H1 (cell line): ENCODE measurements around the gene LRBA. TPM values are rescaled to one million over a fixed set of nuclear protein-coding genes. Genes with fewer than 3 reads are reported as not detected.

Experiments
- CTCF ChIA-PET: fragments of 300-600 bp; sonication (Branson Sonifier 250); formaldehyde crosslinking; loops from one replicate; lab custom pipeline; 2021; ENCODE audit not compliant: partially characterized antibody; lab: Charles Lee
- POLR2A ChIA-PET: fragments of 300-600 bp; sonication (Branson Sonifier 250); formaldehyde crosslinking; loops from one replicate; lab custom pipeline; 2021; ENCODE audit warnings: inconsistent platforms; ENCODE audit not compliant: partially characterized antibody; lab: Charles Lee
- DNase-seq, 2 experiments: peaks; one replicate each; pipeline versions ENCODE4 v3.0.0 to v3.0.0-alpha.2; 2010 to 2022; ENCODE audit warnings: low spot score in 2 of 2, low read depth in 1 of 2, mixed read lengths in 1 of 2
- FAIRE-seq: peaks from 2 replicates; lab custom pipeline; 2011; peaks lifted over from hg19 to GRCh38; lab: Jason Lieb, UNC
- H2AFZ ChIP-seq: 2 replicates; pipeline ENCODE4 v1.8.1; 2012; ENCODE audit warnings: low read length, inconsistent platforms
- H2AK5ac ChIP-seq: 2 replicates; pipeline ENCODE4 v1.6.1; 2013; ENCODE audit warnings: low read depth, low read length
- H2BK120ac ChIP-seq: replicated peaks from 2 replicates; pipeline ENCODE3; 2013; ENCODE audit warnings: low read depth, low read length, inconsistent platforms
- H2BK12ac ChIP-seq: 2 replicates; pipeline ENCODE4 v1.6.1; 2013; ENCODE audit warnings: low read depth, low read length
- H2BK15ac ChIP-seq: 2 replicates; pipeline ENCODE4 v1.6.1; 2013; ENCODE audit warnings: low read length
- H2BK20ac ChIP-seq: 2 replicates; pipeline ENCODE4 v1.6.1; 2013; ENCODE audit warnings: low read length
- H2BK5ac ChIP-seq: 2 replicates; pipeline ENCODE4 v1.6.1; 2013; ENCODE audit warnings: low read depth, low read length
- H3K14ac ChIP-seq: 2 replicates; pipeline ENCODE4 v1.6.1; 2013; ENCODE audit warnings: inconsistent platforms; ENCODE audit not compliant: insufficient read length
- H3K18ac ChIP-seq: 2 replicates; pipeline ENCODE4 v1.6.1; 2013; ENCODE audit warnings: low read length; ENCODE audit errors: extremely low read depth
- H3K23ac ChIP-seq: 2 replicates; pipeline ENCODE4 v1.6.1; 2013; ENCODE audit warnings: inconsistent platforms; ENCODE audit not compliant: insufficient read length
- H3K23me2 ChIP-seq: 2 replicates; pipeline ENCODE4 v1.6.1; 2013; ENCODE audit warnings: low read depth, low read length
- H3K27ac ChIP-seq: 2 replicates; pipeline ENCODE4 v1.6.1; 2011; ENCODE audit warnings: low read depth, low read length, inconsistent platforms
- H3K27me3 ChIP-seq, 4 experiments: replicated peaks in 1 of 4; 1 replicate in 1 of 4; 2 replicates in 3 of 4; pipeline versions ENCODE4 v1.6.1 to v1.8.1; 2011 to 2013; ENCODE audit warnings: low read length in 3 of 4, mild to moderate bottlenecking in 3 of 4, inconsistent platforms in 2 of 4, mixed read lengths in 2 of 4, moderate library complexity in 1 of 4; ENCODE audit not compliant: control insufficient read depth in 3 of 4, insufficient read depth in 3 of 4; ENCODE audit errors: extremely low read depth in 1 of 4
- H3K36me3 ChIP-seq, 4 experiments: 2 replicates each; pipeline versions ENCODE4 v1.6.1 to v1.8.1; 2011 to 2013; ENCODE audit warnings: mild to moderate bottlenecking in 4 of 4, low read length in 3 of 4, moderate library complexity in 2 of 4, control low read depth in 1 of 4, inconsistent platforms in 1 of 4; ENCODE audit not compliant: insufficient read depth in 4 of 4, control insufficient read depth in 2 of 4
- H3K4ac ChIP-seq: replicated peaks from 2 replicates; pipeline ENCODE3; 2013; ENCODE audit warnings: low read length, low read depth, mixed read lengths, inconsistent platforms; ENCODE audit not compliant: insufficient read length
- H3K4me1 ChIP-seq, 4 experiments: replicated peaks in 1 of 4; 1 replicate in 1 of 4; 2 replicates in 3 of 4; pipeline versions ENCODE4 v1.6.1 to v1.8.1; 2011 to 2013; ENCODE audit warnings: low read length in 3 of 4, inconsistent platforms in 2 of 4, mixed read lengths in 1 of 4; ENCODE audit not compliant: insufficient read depth in 4 of 4, control insufficient read depth in 3 of 4
- H3K4me2 ChIP-seq, 2 experiments: 2 replicates each; pipeline versions ENCODE4 v1.6.1 to v1.8.1; 2011 to 2013; ENCODE audit warnings: low read depth in 2 of 2, low read length in 2 of 2, control low read depth in 1 of 2, inconsistent platforms in 1 of 2, mild to moderate bottlenecking in 1 of 2; ENCODE audit not compliant: insufficient read depth in 1 of 2
- H3K4me3 ChIP-seq, 4 experiments: fragments of 200-600, 300-600 bp in 1 of 4; sonication (generic), shearing (Covaris generic), sonication (Bioruptor Twin) in 1 of 4; 2 replicates each; pipeline versions ENCODE4 v1.5.1 to v1.8.1; 2011 to 2016; ENCODE audit warnings: low read length in 4 of 4, low read depth in 3 of 4, control low read depth in 2 of 4, inconsistent platforms in 2 of 4, mild to moderate bottlenecking in 2 of 4, mixed read lengths in 1 of 4, moderate library complexity in 1 of 4; ENCODE audit not compliant: insufficient read depth in 2 of 4; ENCODE audit errors: extremely low read depth in 1 of 4
- H3K56ac ChIP-seq: replicated peaks from 2 replicates; pipeline ENCODE3; 2013; ENCODE audit warnings: low read depth, mild to moderate bottlenecking, mixed read lengths, low read length, inconsistent platforms; ENCODE audit not compliant: insufficient read length
- H3K79me1 ChIP-seq: 2 replicates; pipeline ENCODE4 v1.6.1; 2013; ENCODE audit warnings: low read depth, low read length, control low read depth
- H3K79me2 ChIP-seq, 2 experiments: 2 replicates each; pipeline versions ENCODE4 v1.6.1 to v1.8.1; 2012 to 2013; ENCODE audit warnings: low read length in 2 of 2, mild to moderate bottlenecking in 2 of 2, inconsistent platforms in 1 of 2; ENCODE audit not compliant: insufficient read depth in 2 of 2, control insufficient read depth in 1 of 2
- H3K9ac ChIP-seq, 4 experiments: replicated peaks in 1 of 4; 1 replicate in 1 of 4; 2 replicates in 3 of 4; pipeline versions ENCODE4 v1.6.1 to v1.8.1; 2011 to 2013; ENCODE audit warnings: low read depth in 3 of 4, low read length in 3 of 4, control low read depth in 2 of 4, mild to moderate bottlenecking in 2 of 4, moderate library complexity in 2 of 4, inconsistent platforms in 1 of 4; ENCODE audit errors: extremely low read depth in 1 of 4
- H3K9me3 ChIP-seq, 2 experiments: 2 replicates each; pipeline versions ENCODE4 v1.6.1 to v1.8.1; 2012 to 2013; ENCODE audit warnings: mild to moderate bottlenecking in 2 of 2, moderate library complexity in 2 of 2, control low read depth in 1 of 2, inconsistent platforms in 1 of 2, low read depth in 1 of 2, low read length in 1 of 2, mixed read lengths in 1 of 2; ENCODE audit not compliant: insufficient read depth in 2 of 2
- H4K20me1 ChIP-seq, 2 experiments: replicated peaks in 1 of 2; 2 replicates each; pipeline versions ENCODE3 to v1.8.1; 2011 to 2013; ENCODE audit warnings: inconsistent platforms in 2 of 2, low read length in 2 of 2, mild to moderate bottlenecking in 1 of 2; ENCODE audit not compliant: insufficient read depth in 2 of 2, control insufficient read depth in 1 of 2
- H4K5ac ChIP-seq: 2 replicates; pipeline ENCODE4 v1.6.1; 2013; ENCODE audit warnings: low read length, low read depth, mixed read lengths, inconsistent platforms; ENCODE audit not compliant: insufficient read length
- H4K8ac ChIP-seq: 2 replicates; pipeline ENCODE4 v1.8.0; 2013; ENCODE audit warnings: mild to moderate bottlenecking, moderate library complexity, low read length, inconsistent platforms; ENCODE audit not compliant: insufficient read depth; ENCODE audit errors: extremely low read depth
- H4K91ac ChIP-seq: replicated peaks from 2 replicates; pipeline ENCODE3; 2013; ENCODE audit warnings: low read length, mixed read lengths, inconsistent platforms; ENCODE audit not compliant: insufficient read length
- BCL11A ChIP-seq, 2 experiments: IDR thresholded peaks; one replicate each; pipeline ENCODE4 v1.6.1; 2011; ENCODE audit warnings: low read depth in 2 of 2, low read length in 2 of 2, mild to moderate bottlenecking in 2 of 2
- CTBP2 ChIP-seq: IDR thresholded peaks from 2 replicates; pipeline ENCODE4 v1.7.0; 2011; ENCODE audit warnings: borderline replicate concordance, mild to moderate bottlenecking, moderate library complexity, mixed read lengths, low read length; ENCODE audit not compliant: insufficient read depth, insufficient read length
- CTCF ChIP-seq, 3 experiments: IDR thresholded peaks; 1 replicate in 2 of 3; 2 replicates in 1 of 3; pipeline versions ENCODE4 v1.5.1 to v1.6.1; 2011; ENCODE audit warnings: low read length in 3 of 3, mild to moderate bottlenecking in 3 of 3, inconsistent platforms in 2 of 3, low read depth in 1 of 3, moderate library complexity in 1 of 3; ENCODE audit not compliant: insufficient read depth in 1 of 3; ENCODE audit errors: control extremely low read depth in 1 of 3
- E2F6 ChIP-seq: IDR thresholded peaks from 2 replicates; pipeline ENCODE4 v1.6.1; 2012; ENCODE audit warnings: inconsistent platforms
- EGR1 ChIP-seq: IDR thresholded peaks from 2 replicates; pipeline ENCODE4 v1.6.1; 2011; ENCODE audit warnings: low read depth, low read length, borderline replicate concordance
- MAX ChIP-seq: IDR thresholded peaks from 2 replicates; pipeline ENCODE4 v1.6.1; 2012; ENCODE audit warnings: inconsistent platforms
- NANOG ChIP-seq: IDR thresholded peaks from 2 replicates; pipeline ENCODE4 v1.6.1; 2011; ENCODE audit warnings: low read length, low read depth, mild to moderate bottlenecking, inconsistent platforms; ENCODE audit not compliant: insufficient read depth, poor library complexity, severe bottlenecking
- POLR2A ChIP-seq, 2 experiments: IDR thresholded peaks; 1 replicate in 1 of 2; 2 replicates in 1 of 2; pipeline ENCODE4 v1.6.1; 2011; ENCODE audit warnings: low read depth in 2 of 2, low read length in 2 of 2, mild to moderate bottlenecking in 2 of 2; ENCODE audit errors: control extremely low read depth in 1 of 2
- RXRA ChIP-seq: IDR thresholded peaks from 2 replicates; pipeline ENCODE4 v1.6.1; 2011; ENCODE audit warnings: low read depth, mild to moderate bottlenecking, low read length, moderate library complexity; ENCODE audit not compliant: insufficient read depth
- SIRT6 ChIP-seq: IDR thresholded peaks from one replicate; pipeline ENCODE4 v1.7.1; 2012; ENCODE audit warnings: low read length, inconsistent platforms
- WGBS, 2 experiments: shearing (Covaris generic) in 1 of 2; methylation state at CpG; one replicate each; pipeline versions ENCODE4 v1.1.6 to v1.1.7; 2013 to 2015; ENCODE audit warnings: low lambda C conversion rate in 2 of 2, mixed read lengths in 2 of 2, inconsistent platforms in 1 of 2, low coverage in 1 of 2, missing lambda C conversion rate in 1 of 2; ENCODE audit not compliant: insufficient replicate concordance in 2 of 2, insufficient coverage in 1 of 2, insufficient read length in 1 of 2; ENCODE audit errors: extremely low coverage in 1 of 2, missing lambda C conversion rate in 1 of 2; 5-methylcytosine and 5-hydroxymethylcytosine counted together
- polyA plus RNA-seq, 7 experiments: library from polyadenylated mRNA; depleted of rRNA in 3 of 7; stranded (reverse) in 5 of 7; unstranded in 2 of 7; fragments of >200 nt in 5 of 7; fragments of 200-250 nt in 2 of 7; gene quantifications; 1 replicate in 5 of 7; 2 replicates in 1 of 7; 4 replicates in 1 of 7; pipeline versions ENCODE4 v1.2.1 to v1.2.3, GENCODE V29; 2011 to 2013; ENCODE audit warnings: missing spikeins in 2 of 7, mixed read lengths in 2 of 7
- total RNA-seq: library from RNA; stranded (reverse); fragmentation: NEBNext Ultra II Directional; extraction: Animal tissue kit (Norgen Biotek cat#: 25700); gene quantifications from 2 replicates; pipeline ENCODE4 v1.2.1, GENCODE V29; 2021

Gene LRBA
- total and polyA plus RNA-seq, 2 of the 8 experiments (the other 6 are each of a cell fraction or from before 2014, with no cell fraction given), result 54.6 to 83.2 TPM

GRCh38 chr4:150888217-150888616 is 126.9 kb downstream of the LRBA start:
- H3K4ac ChIP-seq, result no peak overlapping the region
- H3K4me3 ChIP-seq, result no peak overlapping the region
- no peak overlapping the region for H3K14ac ChIP-seq
- no peaks in the 10 kb centered on the region for H3K23me2 ChIP-seq
- no peak overlapping the region for H3K4me2 ChIP-seq
- no peak for DNase-seq
- no peak overlapping the region for H2BK15ac ChIP-seq
- H3K9ac ChIP-seq, result no peak overlapping the region
- H3K56ac ChIP-seq, result no peak overlapping the region
- no peak overlapping the region for H3K18ac ChIP-seq
- no peaks in the 10 kb centered on the region for H3K9me3 ChIP-seq
- H3K27ac ChIP-seq, result no peak overlapping the region
- no peak overlapping the region for H4K8ac ChIP-seq
- no peaks in the 10 kb centered on the region for H3K27me3 ChIP-seq
- H2AK5ac ChIP-seq, result no peak overlapping the region
- WGBS, 2 experiments, result 0% methylated on average over 1 of the region's 1 CpG; no CpG with 5 or more reads in 1 of the 2 experiments
- no peak overlapping the region for H2BK5ac ChIP-seq
- peaks cover 0 to 2% of the 10 kb centered on the region in 2 experiments for H4K20me1 ChIP-seq
- 0 out of 4 replicates have a peak, but pooled peaks cover 0 to 2% of the 10 kb centered on the region in 2 experiments for H3K79me2 ChIP-seq
- CTCF ChIA-PET, result no interaction called here
- H2AFZ ChIP-seq, result no peak overlapping the region
- FAIRE-seq, result no peak
- POLR2A ChIA-PET, result interaction anchor here (0.5 kb wide), 1 partner anchor 629 kb away, joined by 3 read pairs; no protein-coding TSS in a partner anchor
- no peaks in the 10 kb centered on the region for H3K79me1 ChIP-seq
- no peaks in the 10 kb centered on the region for H3K4me1 ChIP-seq
- H2BK12ac ChIP-seq, result no peak overlapping the region
- no peak overlapping the region for H2BK120ac ChIP-seq
- H2BK20ac ChIP-seq, result no peak overlapping the region
- H4K91ac ChIP-seq, result no peak overlapping the region
- H4K5ac ChIP-seq, result no peak overlapping the region
- H3K36me3 ChIP-seq, result peaks cover 2 to 8% (median 5%) of the 10 kb centered on the region in 4 experiments; a peak in 4 of 8 replicates
- no peak overlapping the region for H3K23ac ChIP-seq
- TF ChIP-seq NANOG, result no peak
- no peak for TF ChIP-seq BCL11A (IDR thresholded peaks at IDR 0.05; ENCODE audit: low read depth in 2 of 2, low read length in 2 of 2)
- TF ChIP-seq SIRT6, result no peak
- no peak for TF ChIP-seq CTCF (IDR thresholded peaks at IDR 0.05; ENCODE audit: control extremely low read depth in 1 of 3, insufficient read depth in 1 of 3, low read depth in 1 of 3, low read length in 3 of 3)
- no peak for TF ChIP-seq EGR1
- TF ChIP-seq RXRA, result no peak
- no peak for TF ChIP-seq POLR2A (IDR thresholded peaks at IDR 0.05; ENCODE audit: control extremely low read depth in 1 of 2, low read depth in 2 of 2, low read length in 2 of 2)
- no peak for TF ChIP-seq CTBP2
- no peak for TF ChIP-seq MAX
- TF ChIP-seq E2F6, result no peak
